HG03558 (cell line): ENCODE measurements around the gene DCBLD1.
A peak's percentile ranks its signal among the peaks of the same experiment; 100 is the strongest.
"Not testable (repeated sequence)": the region's sequence is repeated elsewhere in the genome, so short reads cannot be mapped to it uniquely, and the experiment has no call there.

Experiments
- ATAC-seq: cut with Tn5 transposase; IDR thresholded peaks from one replicate; pipeline ENCODE4 v1.9.1; 2021; ENCODE audit warnings: moderate number of reproducible peaks; ENCODE audit not compliant: unreplicated experiment; ENCODE audit errors: extremely low read depth

Gene DCBLD1

DNA sequence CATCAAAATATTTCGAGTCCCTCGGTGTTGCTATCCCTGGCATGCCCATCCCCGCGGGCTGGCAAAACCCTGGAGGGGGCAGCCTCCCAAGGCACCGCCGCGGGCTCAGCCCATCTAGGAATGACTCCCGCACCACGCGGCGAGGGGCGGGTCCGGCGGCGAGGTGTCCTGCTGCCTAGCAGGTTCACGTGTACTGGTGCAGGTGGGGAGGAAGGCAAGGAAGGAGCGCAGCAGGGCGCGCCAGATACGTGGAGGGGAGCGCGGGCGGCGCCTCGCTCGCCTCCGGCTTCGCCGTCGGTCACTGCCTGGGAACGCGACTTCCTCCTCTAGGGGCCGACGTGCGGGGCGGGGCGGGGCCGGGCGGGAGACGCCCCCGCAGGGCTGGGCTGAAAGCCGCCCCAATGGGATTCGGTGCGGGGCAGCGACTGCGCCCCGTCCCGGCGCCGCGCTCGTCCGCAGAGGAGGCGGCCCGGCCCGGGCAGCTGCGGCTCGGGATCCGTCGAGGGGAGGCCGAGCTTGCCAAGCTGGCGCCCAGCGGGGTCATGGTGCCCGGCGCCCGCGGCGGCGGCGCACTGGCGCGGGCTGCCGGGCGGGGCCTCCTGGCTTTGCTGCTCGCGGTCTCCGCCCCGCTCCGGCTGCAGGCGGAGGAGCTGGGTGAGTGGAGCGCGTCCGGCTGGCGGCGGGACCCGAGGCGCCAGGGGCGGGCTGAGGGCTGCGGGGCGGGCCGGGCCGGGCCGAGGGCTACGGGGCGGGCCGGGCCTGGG is at the start of gene DCBLD1:
DCBLD1 (plus strand) TSS at position 435 of the 764 bp plus-strand sequence; CDS start at position 543, 108 bp downstream.
- peak; percentile 62 for ATAC-seq

DNA sequence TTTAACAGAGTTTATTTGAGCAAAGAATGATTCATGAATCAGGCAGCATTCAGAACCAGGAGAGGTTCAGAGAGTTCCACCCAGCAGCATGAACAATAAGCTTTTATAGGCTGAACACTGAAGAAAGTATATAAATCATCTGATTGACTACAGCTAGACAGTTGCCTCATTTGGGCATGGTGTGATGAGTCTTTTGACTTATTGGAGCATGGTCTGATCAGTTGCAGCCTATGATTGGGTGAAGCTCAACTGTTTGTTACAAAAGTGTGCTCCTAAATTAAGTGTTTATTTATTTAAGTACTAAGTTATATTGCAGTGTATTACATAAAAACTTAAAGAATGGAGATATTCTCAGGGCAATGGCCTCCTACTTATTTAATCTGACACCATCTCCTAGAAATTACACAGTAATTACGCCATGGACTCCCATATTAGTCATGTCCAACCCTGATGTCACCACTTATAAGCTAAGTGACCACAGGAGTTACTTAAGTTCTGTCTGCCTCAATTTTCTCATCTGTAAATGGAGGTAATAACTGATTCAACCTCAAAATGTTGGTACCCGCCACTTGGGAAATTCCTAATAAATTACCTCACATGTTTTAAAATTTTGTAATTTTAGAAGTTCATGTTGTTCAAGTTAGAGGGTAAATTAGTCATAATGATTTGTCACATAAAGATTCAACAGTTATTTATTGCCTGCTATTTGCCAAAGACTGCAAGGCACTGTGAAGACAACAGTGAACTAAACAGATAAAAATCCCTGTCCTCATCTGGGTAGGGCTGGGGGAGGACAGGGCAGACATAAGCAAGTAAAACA is 41.6 kb upstream of the DCBLD1 start:
- no peak for ATAC-seq

DNA sequence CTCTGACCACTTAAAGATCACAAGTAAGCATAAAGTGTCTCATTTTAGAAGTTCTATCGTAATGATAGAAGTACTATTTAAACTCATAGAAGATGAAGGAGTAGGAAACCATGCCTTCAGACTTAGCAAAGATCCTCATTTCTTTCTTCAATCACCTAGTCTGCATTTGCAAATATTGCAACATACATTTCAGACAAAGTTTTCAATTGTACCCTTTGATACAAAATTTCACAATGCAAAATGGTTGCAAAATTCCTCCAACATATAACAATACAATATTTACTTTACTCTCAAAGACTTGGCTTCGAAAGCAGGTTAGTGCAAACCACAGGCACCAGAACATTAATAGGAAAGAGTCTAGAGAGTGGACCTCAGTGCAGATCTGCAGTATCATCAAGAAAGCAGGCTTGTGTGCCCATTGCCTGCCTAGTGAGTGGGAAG is 40.6 kb upstream of the DCBLD1 start:
- no peak for ATAC-seq

DNA sequence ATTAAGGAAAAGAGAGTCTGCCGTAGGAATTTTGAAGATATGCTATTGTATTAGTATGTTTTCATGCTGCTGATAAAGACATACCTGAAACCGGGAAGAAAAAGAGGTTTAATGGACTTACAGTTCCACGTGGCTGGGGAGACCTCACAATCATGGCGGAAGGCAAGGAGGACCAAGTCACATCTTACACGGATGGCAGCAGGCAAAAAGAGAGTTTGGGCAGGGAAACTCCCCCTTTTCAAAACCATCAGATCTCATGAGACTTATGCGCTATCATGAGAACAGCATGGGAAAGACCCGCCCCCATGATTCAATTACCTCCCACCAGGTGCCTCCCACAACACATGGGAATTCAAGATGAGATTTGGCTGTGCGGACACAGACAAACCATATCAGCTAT is 40.2 kb upstream of the DCBLD1 start:
- not testable (repeated sequence) for ATAC-seq

DNA sequence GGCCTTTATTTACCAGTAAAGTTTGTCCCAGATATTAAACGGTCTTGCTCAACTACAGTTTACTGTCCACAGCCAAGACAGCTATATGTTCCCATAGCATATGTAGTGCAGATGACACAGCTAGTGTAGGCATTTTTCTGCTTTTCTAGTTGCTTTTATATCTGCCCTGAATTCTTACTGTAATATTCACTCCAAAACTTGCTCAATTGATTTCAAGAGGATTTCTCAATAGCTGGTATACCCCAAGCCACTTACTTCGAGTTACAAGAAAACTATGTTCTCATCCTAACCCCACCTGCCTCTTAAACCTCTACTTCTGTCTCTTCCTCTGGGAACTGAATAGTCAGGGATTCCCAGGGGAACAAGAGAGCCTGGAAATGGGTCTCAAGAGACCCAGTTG is 37.9 kb upstream of the DCBLD1 start:
- no peak for ATAC-seq

DNA sequence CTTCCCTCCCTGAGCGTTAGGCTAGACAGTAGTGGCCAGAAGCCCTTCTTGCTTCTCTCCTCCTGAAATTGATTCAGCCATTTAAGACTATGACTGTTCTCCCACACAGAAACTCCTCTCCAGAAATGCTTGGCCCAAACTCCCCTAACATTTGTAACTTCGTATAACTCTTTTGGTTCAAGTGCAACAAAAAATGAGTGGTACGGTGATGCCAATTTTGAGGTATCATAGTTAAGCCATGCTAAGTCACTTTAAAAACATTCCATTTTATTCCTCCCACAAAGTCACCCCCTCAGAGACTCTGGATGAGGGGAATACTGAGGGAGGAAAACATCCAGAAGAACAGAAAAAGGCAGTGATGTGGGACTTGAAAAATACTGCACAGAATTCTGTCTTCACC is 35.6 kb upstream of the DCBLD1 start:
- ATAC-seq = no peak

DNA sequence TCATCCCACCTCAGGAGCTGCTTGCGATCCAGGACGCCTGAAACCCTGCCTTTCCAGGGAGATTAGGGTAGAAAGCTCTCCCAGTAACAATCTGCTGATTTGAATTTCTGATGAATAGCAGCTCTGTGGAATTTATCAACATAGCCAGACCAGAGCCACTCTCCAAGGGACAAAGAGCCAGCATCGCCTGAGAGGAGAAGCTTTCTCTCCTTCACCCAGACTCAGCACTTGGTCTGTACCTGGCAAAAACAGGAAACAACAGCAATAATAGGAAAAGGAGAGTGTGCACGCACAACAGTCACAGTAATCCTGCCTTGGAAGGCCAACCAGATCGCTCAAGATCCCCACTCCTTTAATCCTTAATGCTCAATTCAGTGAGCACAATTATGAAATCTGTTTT is 34.5 kb upstream of the DCBLD1 start:
- ATAC-seq = no peak

DNA sequence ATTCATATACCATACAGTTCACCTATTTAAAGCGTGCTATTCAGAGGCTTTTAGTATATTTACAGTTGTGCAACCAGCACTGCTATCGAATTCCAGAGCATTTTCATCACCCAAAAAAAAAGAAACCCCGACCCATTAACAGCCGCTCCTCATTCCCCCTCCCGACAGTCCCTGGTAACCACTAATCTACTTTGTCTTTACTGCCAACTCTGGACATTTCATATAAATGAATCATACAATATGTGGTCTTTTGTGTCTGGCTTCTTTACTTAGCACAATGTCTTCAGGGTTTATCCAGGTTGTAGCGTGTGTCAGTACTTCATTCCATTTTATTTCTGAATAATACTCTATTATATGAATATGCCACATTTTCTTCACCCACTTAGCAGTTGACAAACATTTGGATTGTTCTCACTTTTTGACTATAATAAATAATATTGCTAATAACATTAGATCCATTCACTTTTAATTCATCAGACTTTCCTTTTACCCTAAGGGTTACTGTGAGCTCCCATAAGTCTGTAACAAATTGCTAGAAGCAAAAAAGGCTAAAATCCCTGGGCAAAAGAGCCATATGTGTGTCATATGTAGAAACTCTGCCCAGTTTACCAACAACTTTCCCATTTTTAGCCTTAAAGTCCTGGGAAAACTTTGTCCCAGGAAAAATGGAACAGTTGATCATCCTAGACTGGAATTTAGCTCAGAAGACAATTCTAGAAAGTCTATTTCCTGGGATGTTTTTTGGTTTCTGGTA is 33.6 kb upstream of the DCBLD1 start:
- no peak for ATAC-seq

DNA sequence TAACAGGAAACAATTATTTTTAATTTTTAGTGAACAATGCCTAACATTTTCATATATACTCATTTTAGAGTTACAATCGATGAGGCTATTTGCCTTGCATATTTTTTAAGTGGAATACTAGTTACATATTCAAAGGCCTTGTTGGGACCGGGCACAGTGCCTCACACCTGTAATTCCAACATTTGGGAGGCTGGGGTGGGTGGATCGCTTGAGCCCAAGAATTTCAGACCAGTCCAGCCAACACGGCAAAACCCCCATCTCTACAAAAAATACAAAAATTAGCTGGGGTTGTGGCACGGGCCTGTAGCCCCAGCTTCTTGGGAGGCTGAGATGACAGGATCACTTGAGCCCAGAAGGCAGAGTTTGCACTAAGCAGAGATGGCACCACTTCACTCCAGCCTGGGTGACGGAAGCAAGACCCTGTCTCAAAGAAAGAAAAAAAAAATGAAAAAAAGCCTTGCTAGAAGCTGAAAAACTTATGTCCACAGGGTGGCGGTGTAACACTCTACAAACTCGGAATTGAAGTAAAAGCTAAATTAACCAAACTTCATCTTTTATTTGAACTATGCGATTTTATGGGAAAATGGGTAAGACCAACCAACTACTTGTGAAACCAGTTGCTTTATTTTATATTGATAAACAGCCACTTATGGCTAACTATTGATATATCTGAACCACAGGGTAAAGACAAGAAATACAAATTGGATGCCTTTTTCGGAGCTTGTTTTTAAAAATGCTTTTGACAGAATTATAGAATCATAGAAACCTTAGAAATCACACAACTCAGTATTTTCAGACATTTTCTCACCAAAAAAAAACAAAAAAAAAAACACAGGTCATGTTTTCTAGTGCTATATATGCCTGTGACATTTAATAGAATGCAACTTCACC is 32.7 kb upstream of the DCBLD1 start:
- no peak for ATAC-seq

DNA sequence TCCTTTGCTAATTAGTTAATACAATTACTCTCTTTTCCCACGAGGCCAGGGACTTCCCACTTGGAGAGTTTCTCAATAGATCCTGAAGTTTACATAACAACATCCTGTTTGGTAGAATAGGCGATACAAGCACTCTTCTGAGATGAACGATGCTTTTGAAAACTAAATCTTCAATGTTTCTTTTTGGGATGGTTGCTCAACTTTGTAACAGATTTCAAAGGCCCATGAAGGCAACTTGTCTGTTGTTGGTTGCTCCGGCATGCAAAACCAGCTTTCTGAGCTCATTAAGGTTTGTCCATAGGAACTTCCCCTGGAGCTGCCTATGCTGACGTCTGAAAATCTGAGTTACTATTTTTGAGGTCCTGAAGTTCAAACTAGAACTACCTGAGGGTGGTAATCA is 30.8 kb upstream of the DCBLD1 start:
- ATAC-seq = no peak

DNA sequence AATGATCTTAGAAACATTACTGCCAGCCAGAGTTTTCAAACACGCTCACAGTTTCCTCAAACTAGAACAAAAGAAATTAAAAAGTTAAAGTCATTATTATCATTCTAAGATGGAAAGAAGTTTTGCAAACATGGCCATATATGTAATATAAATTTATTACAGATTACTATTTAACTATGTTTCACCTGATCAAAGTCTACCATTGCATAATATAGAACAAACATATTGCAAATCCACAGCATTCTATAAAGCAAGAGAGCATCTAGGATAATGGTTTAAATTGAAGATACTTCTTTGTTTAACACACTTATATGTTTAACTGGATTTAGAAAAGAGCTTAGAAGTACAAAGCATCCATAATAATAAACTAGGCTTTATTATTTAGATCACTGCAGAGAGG is 26.2 kb upstream of the DCBLD1 start:
- no peak for ATAC-seq

DNA sequence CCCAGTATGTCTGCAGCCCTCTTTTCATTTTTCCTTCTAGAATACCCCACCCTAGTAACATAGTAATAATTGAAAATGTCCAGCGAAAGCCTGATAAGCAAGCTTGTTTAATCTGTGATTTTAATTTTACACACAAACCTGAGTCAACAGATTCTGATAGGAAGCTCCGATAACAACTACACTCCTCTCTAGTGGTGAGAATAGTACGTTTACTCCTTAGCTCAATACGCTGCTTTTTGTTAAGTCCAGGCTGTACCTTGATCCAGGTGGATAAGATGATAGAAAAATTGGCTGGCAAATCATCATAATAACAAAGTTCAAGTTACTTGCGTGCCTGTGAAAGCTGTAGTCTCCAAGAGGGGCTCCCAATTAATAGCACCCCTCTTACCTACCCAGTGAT is 25.5 kb upstream of the DCBLD1 start:
- ATAC-seq = no peak

DNA sequence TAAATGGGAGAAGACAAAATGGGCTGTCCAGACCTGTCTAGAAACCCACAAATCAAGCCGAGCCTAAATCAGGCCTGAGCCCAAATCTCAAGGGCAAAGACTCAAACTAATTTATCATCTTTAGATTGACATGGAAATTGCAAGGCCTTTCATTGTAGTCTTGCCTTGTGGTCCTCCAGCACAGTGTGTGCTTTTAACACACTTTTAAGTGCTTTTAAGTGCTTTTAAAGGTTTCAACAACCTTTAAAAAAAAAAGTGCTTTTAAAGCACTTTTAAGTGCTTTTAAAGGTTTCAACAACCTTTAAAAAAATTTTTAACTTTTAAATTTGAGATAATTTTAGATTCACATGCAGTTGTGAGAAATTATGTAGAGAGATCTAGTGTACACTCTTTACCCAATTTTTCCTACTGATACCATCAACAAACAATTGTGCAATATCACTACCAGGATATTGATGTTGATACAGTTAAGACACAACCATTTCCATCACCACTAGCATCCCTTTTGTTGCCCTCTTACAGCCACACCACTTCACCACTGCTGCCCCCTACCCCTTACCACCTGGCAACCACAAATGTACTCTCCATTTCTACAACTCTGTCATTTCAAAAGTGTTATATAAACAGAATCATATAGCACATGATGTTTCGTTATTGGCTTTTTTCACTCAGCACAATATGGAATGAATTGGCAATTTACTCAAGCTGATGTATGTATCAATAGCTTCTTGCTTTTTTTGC is 23.1 kb upstream of the DCBLD1 start:
- ATAC-seq = no peak

DNA sequence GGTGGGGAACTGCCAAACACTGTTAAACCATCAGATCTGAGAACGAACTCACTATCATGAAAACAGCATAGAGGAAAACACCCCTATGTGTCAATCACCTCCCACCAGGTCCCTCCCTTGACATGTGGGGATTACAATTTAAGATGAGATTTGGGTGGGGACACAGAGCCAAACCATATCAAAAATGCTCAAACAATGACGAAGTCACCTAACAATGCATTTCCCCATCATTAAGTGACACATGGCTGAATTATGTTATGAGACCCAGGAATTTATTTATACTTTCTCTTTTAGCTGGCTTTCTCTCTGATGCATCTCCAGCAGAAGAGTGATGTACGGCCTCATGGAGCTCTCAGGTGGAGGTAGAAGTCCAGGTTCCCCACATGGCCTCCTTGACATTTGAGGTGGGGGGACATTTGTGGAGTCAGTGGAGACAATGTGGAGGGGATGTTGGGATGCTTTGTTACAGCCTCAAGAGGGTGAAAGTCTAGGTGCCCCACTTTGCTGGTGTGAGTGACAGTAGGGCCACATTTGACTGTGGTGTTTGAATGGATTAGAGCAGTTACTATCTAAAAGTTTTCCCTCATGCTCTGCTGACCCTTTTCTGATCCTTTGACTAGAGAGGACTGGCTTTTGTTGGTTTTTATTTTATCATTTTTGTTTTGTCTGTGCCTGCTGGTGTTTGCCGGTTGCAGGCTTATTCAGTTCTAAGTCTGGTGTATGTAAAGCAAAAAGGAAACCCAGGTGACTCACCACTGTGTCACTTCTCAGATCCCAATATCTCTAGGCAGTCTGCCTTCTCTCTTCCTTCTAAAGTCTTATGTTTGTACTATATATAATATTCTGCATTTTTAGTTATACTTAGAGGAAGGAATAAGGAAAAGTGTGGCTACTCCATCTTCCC is 18.5 kb upstream of the DCBLD1 start:
- peak; percentile 47 for ATAC-seq

DNA sequence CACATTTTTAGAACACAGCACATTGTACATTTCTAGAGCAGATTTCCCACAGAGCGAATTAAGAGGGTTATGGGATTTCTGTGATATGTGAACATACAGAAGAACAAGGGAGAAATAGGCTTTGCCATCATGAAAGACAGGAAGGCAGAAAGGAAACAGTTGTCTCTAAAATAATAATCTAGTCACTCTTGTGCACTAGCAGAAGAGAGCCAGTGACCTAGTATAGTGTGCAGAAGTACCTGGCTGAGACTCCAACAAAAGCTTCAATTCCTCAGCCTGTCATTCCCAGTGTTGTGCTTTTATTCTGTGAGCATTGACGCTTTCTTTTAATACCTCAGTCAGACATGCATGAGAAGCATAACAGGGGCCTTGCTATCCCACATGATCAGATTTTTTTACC is 17.8 kb upstream of the DCBLD1 start:
- no peak for ATAC-seq

DNA sequence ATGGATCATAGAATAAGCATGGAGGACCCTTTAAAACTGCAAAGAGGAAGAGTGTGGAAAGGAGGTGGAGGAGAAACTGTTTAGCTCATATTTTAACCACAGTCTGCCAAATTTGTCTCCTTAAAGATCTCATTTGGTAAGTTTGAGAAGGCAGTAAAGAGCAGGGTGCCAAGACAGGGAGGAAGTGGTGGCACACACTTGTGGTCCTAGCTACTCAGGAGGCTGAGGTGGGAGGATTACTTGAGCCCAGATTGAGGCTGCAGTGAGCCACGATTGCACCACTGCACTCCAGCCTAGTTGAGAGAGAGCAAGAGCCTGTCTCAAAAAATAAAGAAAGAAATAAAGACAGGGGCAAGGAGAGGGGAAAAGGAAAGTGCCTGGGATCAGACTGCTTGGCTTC is 16.8 kb upstream of the DCBLD1 start:
- ATAC-seq = no peak

DNA sequence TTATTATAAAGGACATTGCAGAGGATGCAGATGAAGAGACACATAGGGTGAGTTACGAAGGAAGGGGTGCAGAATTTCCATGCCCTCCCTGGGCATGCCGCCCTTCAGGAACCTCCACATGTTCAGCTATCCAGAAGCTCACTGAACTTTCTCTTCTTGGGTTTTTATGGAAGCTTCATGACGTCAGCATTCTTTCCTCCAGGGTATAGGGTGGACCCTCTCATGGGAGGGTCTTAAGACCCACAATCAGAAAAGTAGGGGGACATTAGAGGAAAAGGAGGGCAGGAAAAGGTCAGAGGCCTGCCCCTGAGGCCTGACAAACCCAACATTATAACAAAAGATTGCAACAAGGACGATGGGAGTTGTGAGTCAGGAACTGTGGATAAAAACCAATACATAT is 14.6 kb upstream of the DCBLD1 start:
- ATAC-seq = no peak

DNA sequence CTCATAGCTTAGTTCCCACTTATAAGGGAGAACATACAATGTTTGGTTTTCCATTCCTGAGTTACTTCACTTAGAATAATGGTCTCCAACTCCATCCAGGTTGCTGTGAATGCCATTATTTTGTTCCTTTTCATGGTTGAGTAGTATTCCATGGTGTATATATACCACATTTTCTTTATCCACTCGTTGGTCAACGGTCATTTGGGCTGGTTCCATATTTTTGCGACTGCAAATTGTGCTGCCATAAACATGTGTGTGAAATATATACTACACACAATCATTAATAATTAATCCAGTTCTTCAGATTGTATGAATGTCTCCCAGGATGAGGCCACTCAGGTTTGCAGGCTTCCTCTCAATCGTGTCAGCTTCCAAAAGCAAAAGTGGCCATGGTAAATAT is 13.9 kb upstream of the DCBLD1 start:
- not testable (repeated sequence) for ATAC-seq
